Activated naive CD4-positive, alpha-beta T cell treated with anti-CD3 and anti-CD28 coated beads, Interleukin-2, amount 10 ng/mL, durations not matched to agents 7 days and 5 days (primary cell): ENCODE measurements around the gene NHERF2.
A peak's percentile ranks its signal among the peaks of the same experiment; 100 is the strongest.

Experiments used
- CTCF ChIA-PET: fragments of 350-600 bp; sonication (Branson Sonifier 250); formaldehyde crosslinking; loops from one replicate; lab custom pipeline; 2021; ENCODE audit warnings: antibody characterized with exemption; lab: Charles Lee
- DNase-seq: peaks from one replicate; pipeline ENCODE4 v3.0.0-alpha.2; 2020
- H3K27ac Mint-ChIP-seq: one replicate; pipeline ENCODE4 v1.8.0; 2021; ENCODE audit warnings: mild to moderate bottlenecking, moderate library complexity, mixed read lengths
- H3K27me3 Mint-ChIP-seq: one replicate; pipeline ENCODE4 v1.8.0; 2021; ENCODE audit warnings: mild to moderate bottlenecking, mixed read lengths
- H3K36me3 Mint-ChIP-seq: one replicate; pipeline ENCODE4 v1.8.0; 2021; ENCODE audit warnings: mixed read lengths
- H3K4me1 Mint-ChIP-seq: one replicate; pipeline ENCODE4 v1.8.0; 2021; ENCODE audit warnings: mixed read lengths
- H3K4me3 Mint-ChIP-seq: one replicate; pipeline ENCODE4 v1.8.0; 2021; ENCODE audit warnings: mild to moderate bottlenecking, moderate library complexity, mixed read lengths
- H3K9me3 Mint-ChIP-seq: one replicate; pipeline ENCODE4 v1.8.0; 2021; ENCODE audit warnings: mixed read lengths

The NHERF2 gene

GRCh38 chr16:2040041-2040786 is 13.5 kb downstream of the NHERF2 start:
- H3K4me3 Mint-ChIP-seq: no peak overlapping the region
- no peak overlapping the region for H3K27ac Mint-ChIP-seq
- H3K36me3 Mint-ChIP-seq: no peaks in the 10 kb centered on the region
- CTCF ChIA-PET: interaction anchor here (1.1 kb wide), 1 partner anchor 36 kb away, joined by 3 read pairs; no protein-coding TSS in a partner anchor
- DNase-seq: no peak
- H3K9me3 Mint-ChIP-seq: no peaks in the 10 kb centered on the region
- no peaks in the 10 kb centered on the region for H3K4me1 Mint-ChIP-seq
- H3K27me3 Mint-ChIP-seq: no peaks in the 10 kb centered on the region

- Mint-ChIP-seq H3K4me1 (no peaks in the 10 kb centered on the region), H3K4me3 (no peak overlapping the region), H3K9me3 (no peaks in the 10 kb centered on the region), H3K27me3 (no peaks in the 10 kb centered on the region), H3K36me3 (no peaks in the 10 kb centered on the region), H3K27ac (no peak overlapping the region)
- no peak for DNase-seq
- CTCF ChIA-PET: no interaction called here
Observed at GRCh38 chr16:2040787-2041522, 14.3 kb downstream of the NHERF2 start.

- CTCF ChIA-PET: no interaction called here
- Mint-ChIP-seq H3K27me3 (no peaks in the 10 kb centered on the region), H3K36me3 (peaks cover 3% of the 10 kb centered on the region), H3K4me3 (no peak overlapping the region), H3K4me1 (peaks cover 11% of the 10 kb centered on the region), H3K9me3 (no peaks in the 10 kb centered on the region), H3K27ac (no peak overlapping the region)
- no peak for DNase-seq
Observed at GRCh38 chr16:2042171-2042985, 15.7 kb downstream of the NHERF2 start.

DNA sequence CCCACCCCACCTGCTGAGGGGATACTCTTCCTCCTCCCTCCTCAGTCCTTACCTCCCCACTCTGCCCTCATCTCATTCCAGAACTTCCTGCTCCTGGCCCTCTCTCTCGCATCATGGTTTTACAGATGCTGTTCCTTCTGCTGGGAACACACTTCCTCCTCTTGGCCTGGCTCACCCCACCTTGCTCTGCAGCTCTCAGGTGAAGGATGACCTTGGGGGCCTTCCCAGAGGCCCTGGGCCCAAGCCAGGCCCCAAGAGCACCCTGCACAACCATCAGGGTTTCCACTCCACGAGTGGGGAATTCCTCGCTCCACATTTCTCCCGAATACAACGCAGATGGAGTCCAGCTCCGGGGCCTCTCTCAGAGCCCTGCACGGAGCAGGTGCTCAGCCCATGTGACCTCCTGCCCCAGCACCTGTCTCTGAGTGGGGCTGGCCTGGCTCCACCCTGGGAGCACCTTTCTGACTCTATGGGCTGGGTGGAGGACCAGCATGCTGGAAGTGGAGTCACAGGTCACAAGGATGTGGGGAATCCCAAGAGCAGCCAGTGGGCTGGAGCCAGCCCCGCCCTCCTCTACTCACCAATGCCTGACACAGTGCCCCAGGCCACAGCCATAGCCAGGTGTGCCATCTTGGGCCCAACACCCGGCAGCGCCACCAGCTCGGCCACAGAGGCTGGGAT is 16.4 kb downstream of the NHERF2 start:
- DNase-seq: no peak
- H3K4me3 Mint-ChIP-seq: no peak overlapping the region

GRCh38 chr16:2043667-2044451 is 17.2 kb downstream of the NHERF2 start:
- no peak overlapping the region for H3K27ac Mint-ChIP-seq
- DNase-seq: no peak
- H3K36me3 Mint-ChIP-seq: peaks cover 3% of the 10 kb centered on the region
- H3K9me3 Mint-ChIP-seq: no peaks in the 10 kb centered on the region
- no peaks in the 10 kb centered on the region for H3K27me3 Mint-ChIP-seq
- peaks cover 19% of the 10 kb centered on the region for H3K4me1 Mint-ChIP-seq
- no peak overlapping the region for H3K4me3 Mint-ChIP-seq
- CTCF ChIA-PET: no interaction called here

More for the DNA sequence above, 16.4 kb downstream of the NHERF2 start:
- Mint-ChIP-seq H3K27me3 (no peaks in the 10 kb centered on the region), H3K36me3 (peaks cover 3% of the 10 kb centered on the region), H3K27ac (no peak overlapping the region), H3K9me3 (no peaks in the 10 kb centered on the region), H3K4me1 (peaks cover 12% of the 10 kb centered on the region)
- CTCF ChIA-PET: no interaction called here

- H3K4me1 Mint-ChIP-seq: peaks cover 25% of the 10 kb centered on the region
- no peak overlapping the region for H3K27ac Mint-ChIP-seq
- CTCF ChIA-PET: no interaction called here
- no peak overlapping the region for H3K4me3 Mint-ChIP-seq
- no peaks in the 10 kb centered on the region for H3K9me3 Mint-ChIP-seq
- no peaks in the 10 kb centered on the region for H3K27me3 Mint-ChIP-seq
- DNase-seq: no peak
- H3K36me3 Mint-ChIP-seq: peaks cover 3% of the 10 kb centered on the region
Observed at GRCh38 chr16:2044541-2044940, 17.8 kb downstream of the NHERF2 start.

- Mint-ChIP-seq H3K4me3 (peak overlapping the region; percentile 93), H3K9me3 (no peaks in the 10 kb centered on the region), H3K4me1 (peaks cover 25% of the 10 kb centered on the region), H3K36me3 (peaks cover 9% of the 10 kb centered on the region), H3K27me3 (no peaks in the 10 kb centered on the region), H3K27ac (peak overlapping the region; percentile 82)
- CTCF ChIA-PET: interaction anchor here (1.4 to 3.2 kb wide), 3 partner anchors 24 to 94 kb away, joined by 3 to 14 read pairs (median 4); no protein-coding TSS in a partner anchor
- no peak for DNase-seq
Observed at GRCh38 chr16:2045965-2046892, 19.5 kb downstream of the NHERF2 start.

DNA sequence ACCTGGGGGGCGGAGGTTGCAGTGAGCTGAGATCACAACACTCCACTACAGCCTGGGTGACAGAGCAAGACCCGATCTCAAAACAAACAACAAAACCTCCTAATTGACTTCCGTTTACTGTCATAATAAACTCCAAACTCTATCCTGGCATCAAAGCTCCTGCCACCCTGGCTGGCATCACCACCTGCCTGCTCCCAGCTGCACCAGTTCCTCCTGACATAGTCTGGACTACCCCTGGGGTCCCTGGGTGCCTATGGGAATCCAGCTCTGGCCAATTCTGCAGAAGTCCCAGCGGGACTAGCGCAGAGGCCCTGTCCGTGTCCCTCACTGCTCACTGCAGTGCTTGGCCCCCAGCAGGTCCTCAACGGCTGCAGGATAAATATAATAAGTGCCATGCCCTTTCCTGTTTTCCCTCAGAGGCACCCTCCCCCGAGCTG is 20.2 kb downstream of the NHERF2 start:
- DNase-seq: peak; percentile 25
- H3K36me3 Mint-ChIP-seq: peaks cover 14% of the 10 kb centered on the region
- H3K9me3 Mint-ChIP-seq: no peaks in the 10 kb centered on the region
- H3K4me1 Mint-ChIP-seq: peaks cover 25% of the 10 kb centered on the region
- CTCF ChIA-PET: interaction anchor here (0.8 to 3.2 kb wide), 4 partner anchors 8 to 93 kb away, joined by 3 to 14 read pairs (median 4); no protein-coding TSS in a partner anchor
- H3K27me3 Mint-ChIP-seq: no peaks in the 10 kb centered on the region
- H3K4me3 Mint-ChIP-seq: peak overlapping the region; percentile 93
- H3K27ac Mint-ChIP-seq: peak overlapping the region; percentile 82

DNA sequence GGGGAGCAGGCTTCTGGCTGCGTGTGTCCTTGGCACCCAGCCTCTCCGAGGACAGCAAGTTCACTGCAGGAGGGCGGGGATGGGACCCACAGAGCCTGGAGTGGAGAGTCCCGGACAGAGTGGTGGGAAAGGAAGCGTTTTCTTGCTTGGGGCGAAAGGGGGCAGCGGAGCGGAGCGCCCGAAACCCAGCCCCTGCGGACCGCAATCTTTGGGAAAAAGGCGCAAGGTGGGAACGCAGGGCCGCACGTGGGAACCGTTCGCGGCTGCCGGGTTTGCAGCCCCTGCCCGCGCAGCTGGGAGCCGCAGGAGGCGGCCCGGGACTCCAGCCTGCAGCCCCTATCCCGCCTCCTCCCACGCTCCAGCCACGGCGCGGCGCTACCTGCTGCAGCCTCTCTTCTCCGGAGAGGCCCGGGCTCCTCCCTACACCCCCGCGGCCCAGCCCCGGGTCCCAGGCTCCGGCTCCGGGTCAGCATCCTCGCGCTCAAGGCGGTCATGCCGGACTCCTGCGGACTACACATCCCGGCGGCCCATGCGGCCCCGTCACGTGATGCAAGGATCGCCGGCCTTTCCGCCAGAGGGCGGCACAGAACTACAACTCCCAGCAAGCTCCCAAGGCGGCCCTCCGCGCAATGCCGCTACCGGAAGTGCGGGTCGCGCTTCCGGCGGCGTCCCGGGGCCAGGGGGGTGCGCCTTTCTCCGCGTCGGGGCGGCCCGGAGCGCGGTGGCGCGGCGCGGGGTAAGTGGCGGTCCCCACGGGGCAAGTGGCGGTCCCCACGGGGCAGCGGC is 20.8 kb downstream of the NHERF2 start, which contains the start of the genes NTHL1 and TSC2:
TSS of gene NTHL1 (minus strand) at position 505 of the 786 bp plus-strand sequence. CDS start at position 494, 11 bp downstream.
TSS of gene TSC2 (plus strand) at position 656 of the 786 bp plus-strand sequence. CDS start 631 bp downstream, outside the sequence.
- peak; percentile 96 for DNase-seq
- Mint-ChIP-seq H3K27ac (peak within 1 kb of the TSS; percentile 82), H3K4me1 (peaks cover 25% of the 10 kb centered on the region), H3K4me3 (peak within 1 kb of the TSS; percentile 93), H3K27me3 (no peaks in the 10 kb centered on the region), H3K9me3 (no peaks in the 10 kb centered on the region), H3K36me3 (peaks cover 14% of the 10 kb centered on the region)
- CTCF ChIA-PET: interaction anchor here (0.8 to 3.2 kb wide), 5 partner anchors 9 to 107 kb away, joined by 3 to 14 read pairs (median 3); no protein-coding TSS in a partner anchor

DNA sequence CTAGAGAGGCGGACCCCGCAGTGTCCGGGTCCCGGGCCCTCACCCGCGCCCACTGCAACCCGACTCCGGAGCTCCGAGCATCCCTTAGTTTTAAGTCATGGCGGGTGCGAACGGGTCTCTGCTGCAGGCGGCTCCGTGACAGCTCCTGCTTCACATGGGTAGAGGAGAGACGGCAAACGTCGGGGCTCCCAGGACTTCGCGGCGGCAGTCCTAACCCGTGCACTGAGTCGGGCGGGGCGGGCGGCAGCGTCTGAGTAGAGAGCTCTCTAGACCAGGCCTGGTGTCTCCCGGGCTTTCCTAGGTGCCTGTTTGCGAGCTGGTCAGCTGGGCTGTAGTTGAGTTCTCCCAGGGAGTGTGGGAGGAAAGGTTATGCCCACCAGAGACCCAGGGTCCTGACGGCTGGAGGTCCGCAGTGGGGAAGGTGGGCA is 21.4 kb downstream of the NHERF2 start:
- Mint-ChIP-seq H3K4me1 (peaks cover 25% of the 10 kb centered on the region), H3K27me3 (no peaks in the 10 kb centered on the region), H3K4me3 (peak overlapping the region; percentile 93), H3K9me3 (no peaks in the 10 kb centered on the region), H3K36me3 (peaks cover 14% of the 10 kb centered on the region), H3K27ac (peak overlapping the region; percentile 82)
- CTCF ChIA-PET: interaction anchor here (0.9 to 3.2 kb wide), 2 partner anchors 92 to 107 kb away, joined by 3 to 14 read pairs; no protein-coding TSS in a partner anchor
- no peak for DNase-seq

DNA sequence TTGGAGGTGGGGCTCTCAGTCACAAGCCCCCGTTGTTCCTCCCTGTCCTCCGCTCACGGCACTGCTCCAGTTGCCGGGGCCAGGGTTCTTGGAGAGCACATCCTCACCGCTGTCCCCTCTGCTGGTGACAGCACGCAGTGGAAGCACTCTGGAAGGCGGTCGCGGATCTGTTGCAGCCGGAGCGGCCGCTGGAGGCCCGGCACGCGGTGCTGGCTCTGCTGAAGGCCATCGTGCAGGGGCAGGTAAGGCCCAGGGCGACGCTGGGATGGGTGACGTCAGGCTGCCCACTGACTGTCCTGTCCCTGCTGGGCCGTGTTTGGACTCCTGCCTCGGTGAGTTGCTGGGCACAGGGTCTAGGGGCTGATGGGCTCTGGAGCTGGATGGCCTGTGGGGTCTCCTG is 26.5 kb downstream of the NHERF2 start:
- H3K4me3 Mint-ChIP-seq: no peak overlapping the region
- H3K27me3 Mint-ChIP-seq: no peaks in the 10 kb centered on the region
- H3K9me3 Mint-ChIP-seq: no peaks in the 10 kb centered on the region
- H3K4me1 Mint-ChIP-seq: peaks cover 12% of the 10 kb centered on the region
- H3K27ac Mint-ChIP-seq: no peak overlapping the region
- CTCF ChIA-PET: interaction anchor here (0.6 kb wide), 1 partner anchor 715 kb away, joined by 3 read pairs; no protein-coding TSS in a partner anchor
- H3K36me3 Mint-ChIP-seq: peaks cover 13% of the 10 kb centered on the region
- no peak for DNase-seq
